OCI-LY7 (cell line): ENCODE measurements around the gene RWDD3.

Source experiments
- EZH2phosphoT487 ChIP-seq: fragments of 200-600 bp; sonication (generic); IDR thresholded peaks from 2 replicates; pipeline ENCODE4 v1.6.1; 2018; ENCODE audit warnings: low read depth, borderline replicate concordance, mild to moderate bottlenecking, mixed run types, antibody characterized with exemption, low read length, moderate library complexity, mixed read lengths
- TF ChIP-seq, protein P1 (sequence below): fragments of 200-600 bp; sonication (generic); conservative IDR thresholded peaks from 2 replicates; pipeline ENCODE4 v1.5.1; 2014; ENCODE audit warnings: mild to moderate bottlenecking, antibody characterized with exemption, low read length, moderate library complexity, mixed read lengths

GRCh38 chr1:95233737-95234500 lies at the start of gene RWDD3:
- TF ChIP-seq, protein P1, sequence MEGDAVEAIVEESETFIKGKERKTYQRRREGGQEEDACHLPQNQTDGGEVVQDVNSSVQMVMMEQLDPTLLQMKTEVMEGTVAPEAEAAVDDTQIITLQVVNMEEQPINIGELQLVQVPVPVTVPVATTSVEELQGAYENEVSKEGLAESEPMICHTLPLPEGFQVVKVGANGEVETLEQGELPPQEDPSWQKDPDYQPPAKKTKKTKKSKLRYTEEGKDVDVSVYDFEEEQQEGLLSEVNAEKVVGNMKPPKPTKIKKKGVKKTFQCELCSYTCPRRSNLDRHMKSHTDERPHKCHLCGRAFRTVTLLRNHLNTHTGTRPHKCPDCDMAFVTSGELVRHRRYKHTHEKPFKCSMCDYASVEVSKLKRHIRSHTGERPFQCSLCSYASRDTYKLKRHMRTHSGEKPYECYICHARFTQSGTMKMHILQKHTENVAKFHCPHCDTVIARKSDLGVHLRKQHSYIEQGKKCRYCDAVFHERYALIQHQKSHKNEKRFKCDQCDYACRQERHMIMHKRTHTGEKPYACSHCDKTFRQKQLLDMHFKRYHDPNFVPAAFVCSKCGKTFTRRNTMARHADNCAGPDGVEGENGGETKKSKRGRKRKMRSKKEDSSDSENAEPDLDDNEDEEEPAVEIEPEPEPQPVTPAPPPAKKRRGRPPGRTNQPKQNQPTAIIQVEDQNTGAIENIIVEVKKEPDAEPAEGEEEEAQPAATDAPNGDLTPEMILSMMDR = peak; percentile 75
- TF ChIP-seq EZH2phosphoT487 = no peak
